Measurements from ENCODE around the gene TGM1.

Gene TGM1

DNA sequence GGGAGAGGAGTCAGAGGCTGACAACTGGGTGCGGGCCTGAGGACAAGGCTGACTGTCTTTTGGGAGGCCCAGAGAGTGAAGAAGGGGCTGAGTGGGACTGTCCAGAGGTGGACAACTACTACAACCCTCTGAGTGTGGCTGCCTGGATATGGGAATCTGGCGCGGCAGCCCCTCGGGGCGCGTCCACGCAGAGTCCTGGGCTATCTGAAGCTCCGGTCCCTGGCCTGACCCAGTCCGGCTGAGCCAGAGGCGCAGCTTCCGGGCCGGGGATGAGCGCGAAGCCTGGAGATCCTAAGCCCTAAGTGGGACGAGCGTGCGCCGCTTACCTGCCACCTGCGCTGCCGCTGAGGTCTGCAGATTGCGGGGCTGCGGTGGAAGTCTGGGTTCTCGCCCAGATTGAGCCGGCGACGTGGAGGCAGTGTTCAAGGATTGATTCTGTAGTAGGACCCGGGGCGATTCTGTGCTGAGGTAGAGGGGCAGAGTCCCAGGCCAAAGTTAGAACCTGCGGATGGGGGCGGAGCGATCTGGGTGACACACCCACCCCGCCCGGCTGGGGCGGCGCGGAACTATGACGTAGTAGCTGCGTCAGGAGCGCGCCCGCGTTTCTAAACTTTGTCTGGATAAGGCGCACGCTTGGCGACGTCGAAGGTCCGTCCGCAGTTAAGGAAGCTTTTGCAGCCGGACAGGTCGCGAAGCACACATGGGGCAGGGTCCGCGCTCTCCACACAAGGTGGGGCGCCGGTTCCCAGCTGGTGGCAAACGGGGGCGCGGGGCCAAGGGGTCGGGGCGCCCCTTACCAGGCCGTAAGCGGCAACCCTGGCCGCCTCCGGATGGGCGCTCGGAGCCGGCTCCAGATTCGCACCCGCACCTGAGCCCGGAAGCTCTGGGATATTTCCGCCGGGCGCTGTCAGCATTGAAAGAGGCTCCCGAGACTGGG, 36.5 kb upstream of the TGM1 start, which contains the start of the genes DHRS1 and NOP9:
TSS of gene DHRS1 (minus strand) at position 526 of the 937 bp plus-strand sequence. CDS start 674 bp downstream, outside the sequence.
TSS of gene NOP9 (plus strand) at position 596 of the 937 bp plus-strand sequence. CDS start at position 701, 105 bp downstream.
- no peak within 1 kb of the TSS for H2BK5ac ChIP-seq (ENCODE audit: low read length)
- no peak within 1 kb of the TSS for H4K5ac ChIP-seq (ENCODE audit: low read length)
- peak within 1 kb of the TSS; percentile 93 for H3K9ac ChIP-seq (ENCODE audit: low read length)
- H3K56ac ChIP-seq (ENCODE audit: low read length): peak within 1 kb of the TSS; percentile 95
- no CpG with 5 or more reads among the region's 75 CpGs for WGBS (ENCODE audit: extremely low coverage, insufficient coverage, low lambda C conversion rate)
- H3K4me1 ChIP-seq (ENCODE audit: control insufficient read depth, low read depth, low read length): peaks cover 8% of the 10 kb centered on the region
- no peak within 1 kb of the TSS for H2BK120ac ChIP-seq (ENCODE audit: low read depth, low read length)
- no peak within 1 kb of the TSS for H3K27ac ChIP-seq (ENCODE audit: low read depth, low read length)
- no peak within 1 kb of the TSS for H4K8ac ChIP-seq (ENCODE audit: low read depth, low read length)
- peaks cover 5% of the 10 kb centered on the region for H3K36me3 ChIP-seq (ENCODE audit: control insufficient read depth, insufficient read depth, low read length)
- peak within 1 kb of the TSS; percentile 86 for H3K23ac ChIP-seq (ENCODE audit: low read length)
- no peaks in the 10 kb centered on the region for H3K27me3 ChIP-seq (ENCODE audit: insufficient read depth, low read length, poor library complexity)
- H2AK5ac ChIP-seq (ENCODE audit: low read length): no peak within 1 kb of the TSS
- H3K18ac ChIP-seq (ENCODE audit: low read length): no peak within 1 kb of the TSS
- H3K79me2 ChIP-seq (ENCODE audit: control insufficient read depth, insufficient read depth, low read length): peaks cover 10% of the 10 kb centered on the region
- H3K4me2 ChIP-seq (ENCODE audit: low read length): peak within 1 kb of the TSS; percentile 91
- H3K4ac ChIP-seq (ENCODE audit: low read depth, low read length): no peak within 1 kb of the TSS
- H3K4me3 ChIP-seq (ENCODE audit: low read length): peak within 1 kb of the TSS; percentile 87
- DNase-seq: peak; percentile 95
- H3K79me1 ChIP-seq (ENCODE audit: low read length): peaks cover 15% of the 10 kb centered on the region
- no peak within 1 kb of the TSS for H2BK15ac ChIP-seq (replicated peaks; ENCODE audit: low read depth)

DNA sequence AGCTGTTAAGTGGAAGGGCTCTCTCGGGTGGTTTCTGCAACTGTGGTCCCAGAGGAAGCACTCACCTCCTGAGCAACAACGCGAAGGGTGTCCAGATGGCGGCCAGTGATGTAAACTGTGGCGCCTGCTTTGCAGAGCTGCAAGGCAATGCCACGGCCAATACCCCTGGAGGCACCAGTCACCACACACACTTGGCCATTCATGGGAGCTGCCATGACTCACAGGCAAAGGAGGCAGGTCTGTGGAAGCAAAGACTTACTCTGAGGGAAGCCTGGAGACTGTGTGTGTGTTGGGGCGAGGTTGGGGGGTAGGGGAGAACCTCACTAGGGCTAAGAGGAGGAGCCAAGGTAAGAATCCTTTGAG, 35.9 kb upstream of the TGM1 start:
- Histone ChIP-seq H3K4ac (ENCODE audit: low read depth, low read length) (no peak overlapping the region), H3K27ac (ENCODE audit: low read depth, low read length) (no peak overlapping the region), H3K9ac (ENCODE audit: low read length) (peak overlapping the region; percentile 93), H3K79me2 (ENCODE audit: control insufficient read depth, insufficient read depth, low read length) (peaks cover 10% of the 10 kb centered on the region), H3K4me2 (ENCODE audit: low read length) (peak overlapping the region; percentile 91), H3K23ac (ENCODE audit: low read length) (peak overlapping the region; percentile 86), H4K8ac (ENCODE audit: low read depth, low read length) (no peak overlapping the region), H2BK15ac (replicated peaks; ENCODE audit: low read depth) (no peak overlapping the region), H3K4me3 (ENCODE audit: low read length) (peak overlapping the region; percentile 84), H4K5ac (ENCODE audit: low read length) (no peak overlapping the region), H3K18ac (ENCODE audit: low read length) (no peak overlapping the region), H3K4me1 (ENCODE audit: control insufficient read depth, low read depth, low read length) (peaks cover 8% of the 10 kb centered on the region), H3K36me3 (ENCODE audit: control insufficient read depth, insufficient read depth, low read length) (peaks cover 3% of the 10 kb centered on the region), H2BK5ac (ENCODE audit: low read length) (no peak overlapping the region), H2AK5ac (ENCODE audit: low read length) (no peak overlapping the region), H3K79me1 (ENCODE audit: low read length) (peaks cover 15% of the 10 kb centered on the region), H2BK120ac (ENCODE audit: low read depth, low read length) (no peak overlapping the region), H3K27me3 (ENCODE audit: insufficient read depth, low read length, poor library complexity) (no peaks in the 10 kb centered on the region), H3K56ac (ENCODE audit: low read length) (peak overlapping the region; percentile 95)
- peak; percentile 59 for DNase-seq
- no CpG with 5 or more reads among the region's 7 CpGs for WGBS (ENCODE audit: extremely low coverage, insufficient coverage, low lambda C conversion rate)

- Histone ChIP-seq H2BK120ac (ENCODE audit: low read depth, low read length) (no peak overlapping the region), H3K4me2 (ENCODE audit: low read length) (no peak overlapping the region), H3K27ac (ENCODE audit: low read depth, low read length) (no peak overlapping the region), H2AK5ac (ENCODE audit: low read length) (no peak overlapping the region), H3K79me1 (ENCODE audit: low read length) (peaks cover 15% of the 10 kb centered on the region), H3K79me2 (ENCODE audit: control insufficient read depth, insufficient read depth, low read length) (peaks cover 10% of the 10 kb centered on the region), H2BK15ac (replicated peaks; ENCODE audit: low read depth) (no peak overlapping the region), H3K9ac (ENCODE audit: low read length) (no peak overlapping the region), H3K27me3 (ENCODE audit: insufficient read depth, low read length, poor library complexity) (no peaks in the 10 kb centered on the region), H3K23ac (ENCODE audit: low read length) (no peak overlapping the region), H4K5ac (ENCODE audit: low read length) (no peak overlapping the region), H3K4ac (ENCODE audit: low read depth, low read length) (no peak overlapping the region), H3K4me1 (ENCODE audit: control insufficient read depth, low read depth, low read length) (peaks cover 8% of the 10 kb centered on the region), H4K8ac (ENCODE audit: low read depth, low read length) (no peak overlapping the region), H3K36me3 (ENCODE audit: control insufficient read depth, insufficient read depth, low read length) (peaks cover 2% of the 10 kb centered on the region), H3K56ac (ENCODE audit: low read length) (no peak overlapping the region), H2BK5ac (ENCODE audit: low read length) (no peak overlapping the region), H3K4me3 (ENCODE audit: low read length) (no peak overlapping the region), H3K18ac (ENCODE audit: low read length) (no peak overlapping the region)
- DNase-seq: peak; percentile 85
- WGBS (ENCODE audit: extremely low coverage, insufficient coverage, low lambda C conversion rate): no CpG with 5 or more reads among the region's 5 CpGs
These were observed 34.4 kb upstream of the TGM1 start for GRCh38 chr14:24297190-24297964.

DNA sequence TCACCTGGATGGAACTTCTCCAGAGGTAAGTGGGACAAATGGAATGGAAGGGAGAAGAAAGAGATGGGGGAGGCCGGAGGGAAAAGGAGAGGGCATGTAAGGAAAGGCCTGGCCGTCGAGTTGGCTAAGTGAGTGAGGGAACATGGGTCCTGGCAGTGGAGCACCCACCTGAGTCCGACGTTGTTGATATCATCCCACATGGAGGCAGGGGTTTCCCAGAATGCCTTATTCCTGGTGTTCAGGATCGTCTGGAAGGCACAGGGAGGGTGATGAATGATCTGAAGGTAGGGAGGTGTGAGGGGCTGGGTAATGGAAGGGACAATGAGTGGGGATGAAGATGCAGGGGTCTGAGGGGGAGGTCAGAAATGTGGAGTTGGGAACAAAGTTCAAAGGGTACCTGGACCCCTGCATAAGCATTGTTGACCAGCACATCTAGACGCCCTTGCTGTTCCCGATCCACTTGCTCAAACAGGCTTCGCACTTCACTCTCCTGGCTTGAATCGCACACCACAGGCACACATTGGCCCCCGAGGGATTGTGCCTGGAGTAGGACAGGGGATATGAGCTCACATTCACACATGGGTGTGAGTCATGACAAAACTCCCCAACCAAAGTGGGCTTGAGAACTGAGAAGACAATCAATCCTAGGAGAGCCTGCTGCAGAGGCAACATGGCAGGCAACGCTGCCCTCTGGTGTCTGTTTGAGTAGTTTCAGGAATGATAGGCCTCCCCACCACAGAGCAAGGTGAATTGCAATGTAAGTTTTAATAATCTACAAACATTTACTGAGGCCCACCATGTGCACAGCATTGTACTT, 33.6 kb upstream of the TGM1 start:
- Histone ChIP-seq H3K27me3 (ENCODE audit: insufficient read depth, low read length, poor library complexity) (no peaks in the 10 kb centered on the region), H3K79me1 (ENCODE audit: low read length) (peaks cover 14% of the 10 kb centered on the region), H3K27ac (ENCODE audit: low read depth, low read length) (no peak overlapping the region)

DNA sequence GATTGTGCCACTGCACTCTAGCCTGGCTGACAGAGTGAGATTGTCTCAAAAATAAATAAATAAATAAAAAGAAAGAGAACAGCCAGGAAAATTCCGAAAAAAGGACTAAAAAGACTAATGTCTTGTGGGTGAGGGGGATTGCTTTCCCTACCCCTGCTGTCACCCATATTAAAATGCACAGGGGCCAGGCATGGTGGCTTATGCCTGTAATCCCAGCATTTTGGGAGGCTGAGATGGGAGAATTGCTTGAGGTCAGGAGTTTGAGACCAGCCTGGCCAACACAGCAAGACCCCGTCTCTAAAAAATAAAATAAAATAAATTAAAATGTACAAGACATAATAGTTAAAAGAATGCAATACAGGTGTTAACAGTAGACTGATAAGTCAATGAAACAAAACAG, 30.5 kb upstream of the TGM1 start:
- Histone ChIP-seq H3K27ac (ENCODE audit: low read depth, low read length) (no peak overlapping the region), H2BK5ac (ENCODE audit: low read length) (no peak overlapping the region), H4K5ac (ENCODE audit: low read length) (no peak overlapping the region), H3K23ac (ENCODE audit: low read length) (no peak overlapping the region), H2BK15ac (replicated peaks; ENCODE audit: low read depth) (no peak overlapping the region), H2AK5ac (ENCODE audit: low read length) (no peak overlapping the region), H3K79me2 (ENCODE audit: control insufficient read depth, insufficient read depth, low read length) (no peaks in the 10 kb centered on the region), H4K8ac (ENCODE audit: low read depth, low read length) (no peak overlapping the region), H3K36me3 (ENCODE audit: control insufficient read depth, insufficient read depth, low read length) (peaks cover 2% of the 10 kb centered on the region), H3K79me1 (ENCODE audit: low read length) (no peaks in the 10 kb centered on the region), H3K4me3 (ENCODE audit: low read length) (no peak overlapping the region), H3K4me2 (ENCODE audit: low read length) (no peak overlapping the region), H3K4ac (ENCODE audit: low read depth, low read length) (no peak overlapping the region), H2BK120ac (ENCODE audit: low read depth, low read length) (no peak overlapping the region), H3K4me1 (ENCODE audit: control insufficient read depth, low read depth, low read length) (no peaks in the 10 kb centered on the region), H3K18ac (ENCODE audit: low read length) (no peak overlapping the region), H3K27me3 (ENCODE audit: insufficient read depth, low read length, poor library complexity) (no peaks in the 10 kb centered on the region), H3K56ac (ENCODE audit: low read length) (no peak overlapping the region), H3K9ac (ENCODE audit: low read length) (no peak overlapping the region)
- no CpG with 5 or more reads among the region's 2 CpGs for WGBS (ENCODE audit: extremely low coverage, insufficient coverage, low lambda C conversion rate)
- no peak for DNase-seq

More for the DNA sequence above, 33.6 kb upstream of the TGM1 start:
- Histone ChIP-seq H3K79me2 (ENCODE audit: control insufficient read depth, insufficient read depth, low read length) (peaks cover 10% of the 10 kb centered on the region), H4K5ac (ENCODE audit: low read length) (no peak overlapping the region), H3K4me3 (ENCODE audit: low read length) (no peak overlapping the region), H3K36me3 (ENCODE audit: control insufficient read depth, insufficient read depth, low read length) (no peaks in the 10 kb centered on the region), H2BK5ac (ENCODE audit: low read length) (no peak overlapping the region), H2BK15ac (replicated peaks; ENCODE audit: low read depth) (no peak overlapping the region), H3K4ac (ENCODE audit: low read depth, low read length) (no peak overlapping the region), H3K18ac (ENCODE audit: low read length) (no peak overlapping the region), H3K4me1 (ENCODE audit: control insufficient read depth, low read depth, low read length) (peaks cover 8% of the 10 kb centered on the region), H2BK120ac (ENCODE audit: low read depth, low read length) (no peak overlapping the region), H2AK5ac (ENCODE audit: low read length) (no peak overlapping the region), H3K23ac (ENCODE audit: low read length) (no peak overlapping the region), H4K8ac (ENCODE audit: low read depth, low read length) (no peak overlapping the region), H3K56ac (ENCODE audit: low read length) (peak overlapping the region; percentile 63), H3K4me2 (ENCODE audit: low read length) (no peak overlapping the region), H3K9ac (ENCODE audit: low read length) (peak overlapping the region; percentile 24)
- WGBS (ENCODE audit: extremely low coverage, insufficient coverage, low lambda C conversion rate): no CpG with 5 or more reads among the region's 12 CpGs
- peak; percentile 97 for DNase-seq
